ENCODE data around the gene FST. TPM values are rescaled to one million over a fixed set of nuclear protein-coding genes. Genes with fewer than 3 reads are reported as not detected.

The FST gene
- polyA plus RNA-seq, 1 of the 3 experiments (the other 2 are of a cell fraction): 157 TPM

DNA sequence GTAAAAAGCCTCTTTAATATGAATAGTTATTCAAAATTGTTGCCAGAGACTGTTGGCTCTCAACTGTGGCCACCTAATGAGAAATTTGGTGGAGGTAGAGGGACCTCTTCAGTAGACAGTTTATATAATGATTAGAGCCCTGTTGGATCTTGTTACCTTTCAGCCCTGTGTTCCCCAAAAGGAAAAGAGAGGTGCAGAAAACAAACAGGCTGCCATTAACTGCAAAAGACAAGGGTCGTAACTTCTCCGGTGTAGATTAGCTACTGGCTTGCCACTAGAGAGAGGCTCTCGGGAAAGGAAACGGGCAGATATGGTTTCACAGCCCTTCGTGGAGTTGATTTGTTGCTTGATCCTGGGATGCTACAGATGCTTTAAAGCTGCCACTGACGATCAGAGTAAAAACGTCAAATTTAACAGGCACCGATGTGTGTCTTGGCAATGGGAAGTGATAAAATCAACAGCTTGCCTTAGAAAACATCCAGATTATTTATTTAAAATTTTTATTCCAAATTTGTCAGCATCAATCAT, 7.8 kb downstream of the FST start:
- Histone ChIP-seq H3K9me3 (no peaks in the 10 kb centered on the region), H3K4me3 (ENCODE audit: low read depth in 2 of 2, low read length in 1 of 2) (peak overlapping the region; percentile 27 to 41; a peak in 3 of 4 replicates), H3K9me2 (no peaks in the 10 kb centered on the region), H3K36me3 (replicated peaks in 1 of 2; ENCODE audit: control insufficient read depth in 1 of 2, insufficient read depth in 2 of 2, low read length in 1 of 2) (peaks cover 10 to 38% of the 10 kb centered on the region in 2 experiments), H4K20me1 (ENCODE audit: insufficient read depth) (no peaks in the 10 kb centered on the region), H3K79me2 (ENCODE audit: insufficient read depth) (peaks cover 66% of the 10 kb centered on the region), H3K4me2 (peak overlapping the region; percentile 72), H3K27me3 (ENCODE audit: insufficient read depth) (no peaks in the 10 kb centered on the region), H3K9ac (peak overlapping the region; percentile 87; the same call in 1 of the 2 replicates), H3K4me1 (ENCODE audit: control insufficient read depth in 1 of 2, insufficient read depth in 2 of 2, low read depth in 1 of 2, low read length in 1 of 2) (peaks cover 0 to 26% of the 10 kb centered on the region in 2 experiments; a peak in 3 of 4 replicates), H3F3A (replicated peaks; ENCODE audit: insufficient read depth) (peaks cover 66% of the 10 kb centered on the region), H3K27ac (ENCODE audit: low read depth in 2 of 2, low read length in 1 of 2) (peak overlapping the region in 1 of 2 experiments; percentile 99; a peak in 3 of 4 replicates), H2AFZ (ENCODE audit: low read depth) (no peak overlapping the region)
- DNase-seq: no peak
- WGBS (ENCODE audit: low lambda C conversion rate): 41% methylated on average over 8 of the region's 8 CpGs
- TF ChIP-seq JUND (IDR thresholded peaks at IDR 0.05) (peak; percentile 29; the same call in 1 of the 2 replicates), RAD21 (IDR thresholded peaks at IDR 0.05; ENCODE audit: low read length) (no peak), SIN3A (IDR thresholded peaks at IDR 0.05; ENCODE audit: borderline replicate concordance, low read depth, low read length) (peak; percentile 45; the same call in 1 of the 2 replicates), TAF1 (IDR thresholded peaks at IDR 0.05; ENCODE audit: borderline replicate concordance, low read depth, low read length) (no peak), FOSL2 (IDR thresholded peaks at IDR 0.05; ENCODE audit: borderline replicate concordance, low read depth) (0 out of 2 replicates have a peak, but pooled peaks have one; percentile 1), FOXM1 (IDR thresholded peaks at IDR 0.05; ENCODE audit: low read depth) (no peak), YY1 (IDR thresholded peaks at IDR 0.05; ENCODE audit: low read depth) (peak; percentile 35; the same call in 1 of the 2 replicates), RFX5 (IDR thresholded peaks at IDR 0.05; ENCODE audit: low read length) (no peak), TCF12 (IDR thresholded peaks at IDR 0.05) (peak; percentile 5; the same call in 1 of the 2 replicates), POLR2AphosphoS5 (IDR thresholded peaks at IDR 0.05; ENCODE audit: low read depth, low read length) (peak; percentile 70; the same call in 1 of the 2 replicates), CHD2 (IDR thresholded peaks at IDR 0.05; ENCODE audit: low read length, partially characterized antibody) (no peak)
- TF ChIP-seq, protein P1, sequence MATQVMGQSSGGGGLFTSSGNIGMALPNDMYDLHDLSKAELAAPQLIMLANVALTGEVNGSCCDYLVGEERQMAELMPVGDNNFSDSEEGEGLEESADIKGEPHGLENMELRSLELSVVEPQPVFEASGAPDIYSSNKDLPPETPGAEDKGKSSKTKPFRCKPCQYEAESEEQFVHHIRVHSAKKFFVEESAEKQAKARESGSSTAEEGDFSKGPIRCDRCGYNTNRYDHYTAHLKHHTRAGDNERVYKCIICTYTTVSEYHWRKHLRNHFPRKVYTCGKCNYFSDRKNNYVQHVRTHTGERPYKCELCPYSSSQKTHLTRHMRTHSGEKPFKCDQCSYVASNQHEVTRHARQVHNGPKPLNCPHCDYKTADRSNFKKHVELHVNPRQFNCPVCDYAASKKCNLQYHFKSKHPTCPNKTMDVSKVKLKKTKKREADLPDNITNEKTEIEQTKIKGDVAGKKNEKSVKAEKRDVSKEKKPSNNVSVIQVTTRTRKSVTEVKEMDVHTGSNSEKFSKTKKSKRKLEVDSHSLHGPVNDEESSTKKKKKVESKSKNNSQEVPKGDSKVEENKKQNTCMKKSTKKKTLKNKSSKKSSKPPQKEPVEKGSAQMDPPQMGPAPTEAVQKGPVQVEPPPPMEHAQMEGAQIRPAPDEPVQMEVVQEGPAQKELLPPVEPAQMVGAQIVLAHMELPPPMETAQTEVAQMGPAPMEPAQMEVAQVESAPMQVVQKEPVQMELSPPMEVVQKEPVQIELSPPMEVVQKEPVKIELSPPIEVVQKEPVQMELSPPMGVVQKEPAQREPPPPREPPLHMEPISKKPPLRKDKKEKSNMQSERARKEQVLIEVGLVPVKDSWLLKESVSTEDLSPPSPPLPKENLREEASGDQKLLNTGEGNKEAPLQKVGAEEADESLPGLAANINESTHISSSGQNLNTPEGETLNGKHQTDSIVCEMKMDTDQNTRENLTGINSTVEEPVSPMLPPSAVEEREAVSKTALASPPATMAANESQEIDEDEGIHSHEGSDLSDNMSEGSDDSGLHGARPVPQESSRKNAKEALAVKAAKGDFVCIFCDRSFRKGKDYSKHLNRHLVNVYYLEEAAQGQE (IDR thresholded peaks at IDR 0.05; ENCODE audit: low read depth, low read length): no peak
- TF ChIP-seq, protein P2, sequence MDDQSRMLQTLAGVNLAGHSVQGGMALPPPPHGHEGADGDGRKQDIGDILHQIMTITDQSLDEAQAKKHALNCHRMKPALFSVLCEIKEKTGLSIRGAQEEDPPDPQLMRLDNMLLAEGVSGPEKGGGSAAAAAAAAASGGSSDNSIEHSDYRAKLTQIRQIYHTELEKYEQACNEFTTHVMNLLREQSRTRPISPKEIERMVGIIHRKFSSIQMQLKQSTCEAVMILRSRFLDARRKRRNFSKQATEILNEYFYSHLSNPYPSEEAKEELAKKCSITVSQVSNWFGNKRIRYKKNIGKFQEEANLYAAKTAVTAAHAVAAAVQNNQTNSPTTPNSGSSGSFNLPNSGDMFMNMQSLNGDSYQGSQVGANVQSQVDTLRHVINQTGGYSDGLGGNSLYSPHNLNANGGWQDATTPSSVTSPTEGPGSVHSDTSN (IDR thresholded peaks at IDR 0.05): peak; percentile 50; the same call in 1 of the 2 replicates
- TF ChIP-seq, protein P3, sequence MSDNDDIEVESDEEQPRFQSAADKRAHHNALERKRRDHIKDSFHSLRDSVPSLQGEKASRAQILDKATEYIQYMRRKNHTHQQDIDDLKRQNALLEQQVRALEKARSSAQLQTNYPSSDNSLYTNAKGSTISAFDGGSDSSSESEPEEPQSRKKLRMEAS (IDR thresholded peaks at IDR 0.05; ENCODE audit: low read depth): no peak
- TF ChIP-seq, protein P4, sequence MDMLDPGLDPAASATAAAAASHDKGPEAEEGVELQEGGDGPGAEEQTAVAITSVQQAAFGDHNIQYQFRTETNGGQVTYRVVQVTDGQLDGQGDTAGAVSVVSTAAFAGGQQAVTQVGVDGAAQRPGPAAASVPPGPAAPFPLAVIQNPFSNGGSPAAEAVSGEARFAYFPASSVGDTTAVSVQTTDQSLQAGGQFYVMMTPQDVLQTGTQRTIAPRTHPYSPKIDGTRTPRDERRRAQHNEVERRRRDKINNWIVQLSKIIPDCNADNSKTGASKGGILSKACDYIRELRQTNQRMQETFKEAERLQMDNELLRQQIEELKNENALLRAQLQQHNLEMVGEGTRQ (IDR thresholded peaks at IDR 0.05; ENCODE audit: borderline replicate concordance, low read depth, low read length): no peak
- TF ChIP-seq, protein P5, sequence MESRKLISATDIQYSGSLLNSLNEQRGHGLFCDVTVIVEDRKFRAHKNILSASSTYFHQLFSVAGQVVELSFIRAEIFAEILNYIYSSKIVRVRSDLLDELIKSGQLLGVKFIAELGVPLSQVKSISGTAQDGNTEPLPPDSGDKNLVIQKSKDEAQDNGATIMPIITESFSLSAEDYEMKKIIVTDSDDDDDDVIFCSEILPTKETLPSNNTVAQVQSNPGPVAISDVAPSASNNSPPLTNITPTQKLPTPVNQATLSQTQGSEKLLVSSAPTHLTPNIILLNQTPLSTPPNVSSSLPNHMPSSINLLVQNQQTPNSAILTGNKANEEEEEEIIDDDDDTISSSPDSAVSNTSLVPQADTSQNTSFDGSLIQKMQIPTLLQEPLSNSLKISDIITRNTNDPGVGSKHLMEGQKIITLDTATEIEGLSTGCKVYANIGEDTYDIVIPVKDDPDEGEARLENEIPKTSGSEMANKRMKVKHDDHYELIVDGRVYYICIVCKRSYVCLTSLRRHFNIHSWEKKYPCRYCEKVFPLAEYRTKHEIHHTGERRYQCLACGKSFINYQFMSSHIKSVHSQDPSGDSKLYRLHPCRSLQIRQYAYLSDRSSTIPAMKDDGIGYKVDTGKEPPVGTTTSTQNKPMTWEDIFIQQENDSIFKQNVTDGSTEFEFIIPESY (IDR thresholded peaks at IDR 0.05; ENCODE audit: borderline replicate concordance, low read depth): 0 out of 2 replicates have a peak, but pooled peaks have one; percentile 21
- ChIA-PET POLR2A (no interaction called here), CTCF (no interaction called here)
